Lower leg skin (tissue), 4 donors: ENCODE measurements around the gene KCNS3. TPM values are rescaled to one million over a fixed set of nuclear protein-coding genes. Genes with fewer than 3 reads are reported as not detected.

Experiments
- DNase-seq, 2 donors: peaks; one replicate each; pipeline ENCODE4 v3.0.0-alpha.2; 2019; ENCODE audit warnings: low spot score in 2 of 2
- H3K4me3 ChIP-seq: fragments of 200-600 bp; sonication (generic); 2 replicates; pipeline ENCODE4 v1.5.1; 2017; ENCODE audit warnings: mild to moderate bottlenecking, low read depth; ENCODE audit not compliant: poor library complexity, severe bottlenecking
- CTCF ChIP-seq, 3 donors: fragments of 450-650 bp; IDR thresholded peaks; one replicate each; pipeline ENCODE4 v1.5.1; 2016; ENCODE audit warnings: antibody characterized with exemption in 3 of 3, mild to moderate bottlenecking in 3 of 3, moderate library complexity in 2 of 3
- POLR2A ChIP-seq, 2 donors: fragments of 450-650 bp; IDR thresholded peaks; one replicate each; pipeline ENCODE4 v1.6.1; 2016 to 2017; ENCODE audit warnings: antibody characterized with exemption in 2 of 2, mild to moderate bottlenecking in 1 of 2, moderate library complexity in 1 of 2
- WGBS, 2 donors: methylation state at CpG; one replicate each; pipeline ENCODE4 v1.1.5; 2018; 5-methylcytosine and 5-hydroxymethylcytosine counted together
- intact Hi-C: fragments of 100-400 bp; cut with DNase I; formaldehyde crosslinking; loops from one replicate; pipeline ENCODE4 v1.15.0; 2023; ENCODE audit warnings: low total_unique reads
- total RNA-seq, 4 donors: library from RNA; depleted of rRNA; stranded (reverse); fragments of >200 nt; gene quantifications; one replicate each; pipeline ENCODE4 v1.1.0, GENCODE V29; 2016

KCNS3 gene
- total RNA-seq, 4 donors from 2014 or later, result 11.0 to 35.4 (median 17.9) TPM

GRCh38 chr2:17934721-17935120 lies 56.3 kb downstream of the KCNS3 start:
- TF ChIP-seq CTCF (IDR thresholded peaks at IDR 0.05) (no peak), POLR2A (IDR thresholded peaks at IDR 0.05) (no peak)
- no peak overlapping the region for H3K4me3 ChIP-seq
- intact Hi-C loops, result no loop called here
- 56 to 74% methylated on average over 4 of the region's 4 CpGs for WGBS, 2 donors
- DNase-seq, result no peak

GRCh38 chr2:17935242-17935885 lies 56.9 kb downstream of the KCNS3 start:
- no peak for TF ChIP-seq CTCF (IDR thresholded peaks at IDR 0.05)
- TF ChIP-seq POLR2A (IDR thresholded peaks at IDR 0.05), result no peak
- 73 to 86% methylated on average over 6 of the region's 6 CpGs for WGBS, 2 donors
- DNase-seq, result no peak
- no peak overlapping the region for H3K4me3 ChIP-seq
- intact Hi-C loops, result no loop called here

GRCh38 chr2:17936599-17936998 lies 58.1 kb downstream of the KCNS3 start:
- 93% methylated on average over 1 of the region's 1 CpG for WGBS, 2 donors

DNA sequence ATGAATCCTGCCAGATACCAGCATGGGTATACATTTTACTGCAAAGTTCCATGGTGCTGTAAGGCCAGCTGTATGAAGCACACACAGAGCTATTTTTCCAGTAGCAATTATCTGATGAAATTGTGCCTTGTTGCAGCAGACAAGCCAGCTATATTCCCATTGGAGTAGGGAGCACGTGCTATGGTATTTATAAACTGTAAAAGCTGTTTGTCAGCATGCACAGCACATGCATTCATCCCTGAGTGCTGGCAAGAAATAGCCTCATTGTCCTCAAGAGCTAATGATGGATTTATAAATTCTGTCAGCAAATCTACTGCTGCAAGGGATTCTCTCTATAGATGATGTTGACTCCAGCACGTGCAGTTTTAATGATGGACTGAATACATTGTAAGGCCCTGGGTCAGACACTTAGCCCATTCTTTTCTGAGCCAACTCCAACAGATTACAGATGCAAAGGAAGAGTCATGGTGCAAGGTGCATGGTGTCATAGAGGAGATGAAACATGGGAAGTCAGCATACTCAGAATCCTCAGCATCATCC lies 61.7 kb downstream of the KCNS3 start:
- intact Hi-C loops, result no loop called here
- no peak overlapping the region for H3K4me3 ChIP-seq
- WGBS, 2 donors, result 42 to 56% methylated on average over 2 of the region's 2 CpGs
- no peak for DNase-seq
- TF ChIP-seq POLR2A (IDR thresholded peaks at IDR 0.05) (no peak), CTCF (IDR thresholded peaks at IDR 0.05) (no peak)

More at GRCh38 chr2:17936599-17936998, 58.1 kb downstream of the KCNS3 start:
- H3K4me3 ChIP-seq, result no peak overlapping the region
- DNase-seq, result no peak
- TF ChIP-seq CTCF (IDR thresholded peaks at IDR 0.05) (no peak), POLR2A (IDR thresholded peaks at IDR 0.05) (no peak)
- intact Hi-C loops, result no loop called here

DNA sequence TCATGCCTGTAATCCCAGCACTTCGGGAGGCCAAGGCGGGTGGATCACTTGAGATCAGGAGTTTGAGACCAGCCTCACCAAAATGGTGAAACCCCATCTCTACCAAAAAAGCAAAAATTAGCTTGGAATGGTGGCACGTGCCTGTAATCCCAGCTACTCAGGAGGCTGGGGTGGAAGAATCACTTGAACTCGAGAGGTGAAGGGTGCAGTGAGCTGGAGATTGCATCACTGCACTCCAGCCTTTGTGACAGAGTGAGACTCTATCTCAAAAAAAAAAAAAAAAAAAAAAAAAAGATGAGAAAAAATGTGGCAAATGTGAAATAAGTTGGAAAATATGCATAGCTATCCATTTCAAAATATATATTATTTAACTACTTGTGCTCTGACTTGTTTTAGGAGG lies 65.0 kb downstream of the KCNS3 start:
- DNase-seq, result no peak
- H3K4me3 ChIP-seq, result no peak overlapping the region
- intact Hi-C loops, result no loop called here
- no peak for TF ChIP-seq POLR2A (IDR thresholded peaks at IDR 0.05)
- no peak for TF ChIP-seq CTCF (IDR thresholded peaks at IDR 0.05)
- WGBS, 2 donors, result 52 to 86% methylated on average over 4 of the region's 4 CpGs

DNA sequence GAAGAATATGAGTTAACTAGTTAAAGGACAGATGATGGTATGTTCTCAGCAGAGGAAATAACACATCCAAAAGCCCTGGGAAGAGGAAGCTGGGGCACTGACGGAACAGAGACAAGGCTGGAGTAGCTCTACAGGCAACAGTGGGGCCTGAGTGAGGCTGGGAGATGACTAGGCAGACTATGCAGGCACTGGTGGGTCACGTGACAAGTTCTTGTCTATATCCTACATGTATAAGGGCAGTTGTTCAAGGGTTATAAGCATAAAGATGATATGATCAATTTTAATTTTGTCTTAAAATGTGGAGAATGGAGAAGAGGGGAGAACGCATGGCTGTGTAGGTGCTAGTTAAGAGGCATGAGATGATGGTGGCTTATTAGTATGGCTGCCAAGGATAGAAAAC lies 68.6 kb downstream of the KCNS3 start:
- no peak for DNase-seq
- H3K4me3 ChIP-seq, result no peak overlapping the region
- WGBS, 2 donors, result 87 to 90% methylated on average over 3 of the region's 3 CpGs
- no peak for TF ChIP-seq POLR2A (IDR thresholded peaks at IDR 0.05)
- TF ChIP-seq CTCF (IDR thresholded peaks at IDR 0.05), result no peak
- intact Hi-C loops, result no loop called here
